ENCODE results near the gene MARK3.

DNA sequence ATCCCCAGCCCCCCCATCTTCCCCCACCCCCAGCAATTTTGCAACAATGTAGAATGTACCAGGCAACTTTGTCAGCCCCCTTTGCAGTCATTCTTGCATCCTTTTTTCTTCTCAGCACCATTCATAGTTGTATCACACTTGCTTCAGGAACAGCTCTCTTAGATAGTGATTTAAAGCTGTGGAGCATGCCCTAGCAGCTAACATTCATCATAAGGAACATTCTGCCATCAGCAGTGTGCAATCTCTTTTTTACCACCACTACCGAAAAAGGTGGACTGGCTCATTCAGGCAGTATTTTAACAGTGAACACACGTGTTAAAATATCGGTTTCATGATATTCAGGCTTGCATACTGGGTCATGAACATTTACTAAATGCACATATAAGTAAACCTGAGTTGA is 45.1 kb downstream of the MARK3 start:
- TF ChIP-seq SP1 (IDR thresholded peaks at IDR 0.05) (no peak), HDGF (IDR thresholded peaks at IDR 0.05; ENCODE audit: borderline replicate concordance) (no peak), NFRKB (IDR thresholded peaks at IDR 0.05) (no peak), FOXK2 (IDR thresholded peaks at IDR 0.05) (no peak), FOXA1 (IDR thresholded peaks at IDR 0.05) (no peak), ZNF384 (IDR thresholded peaks at IDR 0.05) (no peak), LEF1 (IDR thresholded peaks at IDR 0.05; ENCODE audit: borderline replicate concordance) (no peak), ELF4 (IDR thresholded peaks at IDR 0.05) (no peak), BHLHE40 (IDR thresholded peaks at IDR 0.05; ENCODE audit: borderline replicate concordance) (no peak), TARDBP (IDR thresholded peaks at IDR 0.05) (no peak), FOXM1 (IDR thresholded peaks at IDR 0.05; ENCODE audit: borderline replicate concordance) (no peak), SUZ12 (IDR thresholded peaks at IDR 0.05) (no peak), L3MBTL2 (conservative IDR thresholded peaks at IDR 0.05) (no peak)

Data from HEK293T (cell line).